HEK293 (cell line): ENCODE data around the gene SERTAD3.
"Not testable (repeated sequence)": the region's sequence is repeated elsewhere in the genome, so short reads cannot be mapped to it uniquely, and the experiment has no call there.

Experiments used
- CTCF ChIA-PET: fragments of 350-600 bp; formaldehyde crosslinking; extraction: SDS; loops from one replicate; lab custom pipeline; 2021; ENCODE audit warnings: antibody characterized with exemption; lab: Yijun Ruan, JAX
- POLR2A ChIA-PET: fragments of 300-600 bp; formaldehyde crosslinking; extraction: SDS; loops from one replicate; lab custom pipeline; 2020; ENCODE audit warnings: antibody characterized with exemption, inconsistent platforms; lab: Yijun Ruan, JAX
- H3K27ac ChIP-seq: fragments of 200-500 bp; sonication (Bioruptor generic); 2 replicates; pipeline ENCODE4 v1.5.1; 2014; ENCODE audit warnings: low read depth, low read length, control low read depth, inconsistent platforms; ENCODE audit errors: extremely low read depth
- H3K36me3 ChIP-seq, 2 experiments: fragments of 200-500 bp in 1 of 2; sonication (Bioruptor generic) in 1 of 2; 1 replicate in 1 of 2; 2 replicates in 1 of 2; pipeline ENCODE4 v1.5.1; 2014 to 2017; ENCODE audit warnings: inconsistent platforms in 2 of 2, low read length in 2 of 2; ENCODE audit not compliant: control insufficient read depth in 2 of 2, insufficient read depth in 1 of 2
- H3K4me1 ChIP-seq: fragments of 200-500 bp; sonication (Bioruptor generic); 2 replicates; pipeline ENCODE4 v1.5.1; 2014; ENCODE audit warnings: mild to moderate bottlenecking, low read length, inconsistent platforms; ENCODE audit not compliant: control insufficient read depth, insufficient read depth
- H3K4me3 ChIP-seq: 2 replicates; pipeline ENCODE4 v1.5.1; 2011; ENCODE audit warnings: low read depth, mild to moderate bottlenecking, control low read depth, low read length, moderate library complexity
- H3K9me3 ChIP-seq: fragments of 200-500 bp; sonication (Bioruptor generic); 2 replicates; pipeline ENCODE4 v1.5.1; 2014; ENCODE audit warnings: low read depth, low read length, inconsistent platforms; ENCODE audit not compliant: control insufficient read depth, insufficient read depth
- BCL11B ChIP-seq: fragments of 450-650 bp; formaldehyde crosslinking; IDR thresholded peaks from 2 replicates; pipeline ENCODE4 v1.5.1; 2016; ENCODE audit warnings: low read depth, missing biosample characterization, missing genetic modification characterization
- GLI4 ChIP-seq: fragments of 450-650 bp; formaldehyde crosslinking; IDR thresholded peaks from 2 replicates; pipeline ENCODE4 v1.5.1; 2016; ENCODE audit warnings: missing biosample characterization, missing genetic modification characterization
- KLF16 ChIP-seq: fragments of 450-650 bp; formaldehyde crosslinking; IDR thresholded peaks from 2 replicates; pipeline ENCODE4 v1.5.1; 2017; ENCODE audit warnings: missing biosample characterization, missing genetic modification characterization
- OSR2 ChIP-seq: fragments of 450-650 bp; formaldehyde crosslinking; IDR thresholded peaks from 2 replicates; pipeline ENCODE4 v1.5.1; 2016; ENCODE audit warnings: missing biosample characterization, missing genetic modification characterization
- YY2 ChIP-seq: fragments of 450-650 bp; formaldehyde crosslinking; IDR thresholded peaks from 2 replicates; pipeline ENCODE4 v1.5.1; 2016; ENCODE audit warnings: missing biosample characterization, missing genetic modification characterization
- ZBTB7A ChIP-seq: fragments of 450-650 bp; formaldehyde crosslinking; IDR thresholded peaks from 2 replicates; pipeline ENCODE4 v1.5.1; 2016; ENCODE audit warnings: low read depth, missing biosample characterization, missing genetic modification characterization
- ZEB2 ChIP-seq: fragments of 450-650 bp; formaldehyde crosslinking; IDR thresholded peaks from 2 replicates; pipeline ENCODE4 v1.5.1; 2016; ENCODE audit warnings: missing biosample characterization, missing genetic modification characterization
- ZFHX2 ChIP-seq: fragments of 450-650 bp; formaldehyde crosslinking; conservative IDR thresholded peaks from 2 replicates; pipeline ENCODE4 v1.5.1; 2016; ENCODE audit warnings: missing biosample characterization, missing genetic modification characterization
- ZNF121 ChIP-seq: fragments of 450-650 bp; formaldehyde crosslinking; IDR thresholded peaks from 2 replicates; pipeline ENCODE4 v1.5.1; 2016; ENCODE audit warnings: missing biosample characterization, missing genetic modification characterization
- ZNF16 ChIP-seq: fragments of 450-650 bp; formaldehyde crosslinking; IDR thresholded peaks from 2 replicates; pipeline ENCODE4 v1.5.1; 2016; ENCODE audit warnings: low read depth, missing biosample characterization, missing genetic modification characterization
- ZNF169 ChIP-seq: fragments of 450-650 bp; formaldehyde crosslinking; IDR thresholded peaks from 2 replicates; pipeline ENCODE4 v1.5.1; 2016; ENCODE audit warnings: missing biosample characterization, missing genetic modification characterization
- ZNF221 ChIP-seq: fragments of 450-650 bp; formaldehyde crosslinking; IDR thresholded peaks from 2 replicates; pipeline ENCODE4 v1.5.1; 2017; ENCODE audit warnings: missing biosample characterization, missing genetic modification characterization, borderline replicate concordance
- ZNF248 ChIP-seq: fragments of 450-650 bp; formaldehyde crosslinking; IDR thresholded peaks from 2 replicates; pipeline ENCODE4 v1.5.1; 2017; ENCODE audit warnings: missing biosample characterization, missing genetic modification characterization
- ZNF391 ChIP-seq: fragments of 450-650 bp; formaldehyde crosslinking; IDR thresholded peaks from 2 replicates; pipeline ENCODE4 v1.5.1; 2016; ENCODE audit warnings: low read depth, missing biosample characterization, missing genetic modification characterization, borderline replicate concordance
- ZNF423 ChIP-seq: fragments of 450-650 bp; formaldehyde crosslinking; IDR thresholded peaks from 2 replicates; pipeline ENCODE4 v1.5.1; 2016; ENCODE audit warnings: missing biosample characterization, missing genetic modification characterization
- ZNF600 ChIP-seq: fragments of 450-650 bp; formaldehyde crosslinking; IDR thresholded peaks from 2 replicates; pipeline ENCODE4 v1.5.1; 2016; ENCODE audit warnings: missing biosample characterization, missing genetic modification characterization
- ZNF610 ChIP-seq: fragments of 450-650 bp; formaldehyde crosslinking; IDR thresholded peaks from 2 replicates; pipeline ENCODE4 v1.5.1; 2016; ENCODE audit warnings: missing biosample characterization, missing genetic modification characterization, borderline replicate concordance
- ZNF76 ChIP-seq: fragments of 450-650 bp; formaldehyde crosslinking; IDR thresholded peaks from 2 replicates; pipeline ENCODE4; 2016; ENCODE audit warnings: low read depth, missing biosample characterization, missing genetic modification characterization, borderline replicate concordance
- ZNF837 ChIP-seq: fragments of 450-650 bp; formaldehyde crosslinking; IDR thresholded peaks from 2 replicates; pipeline ENCODE4 v1.5.1; 2016; ENCODE audit warnings: missing biosample characterization, missing genetic modification characterization
- ZNF843 ChIP-seq: fragments of 450-650 bp; formaldehyde crosslinking; IDR thresholded peaks from 2 replicates; pipeline ENCODE4 v1.5.1; 2016; ENCODE audit warnings: missing biosample characterization, missing genetic modification characterization
- TF ChIP-seq, protein P1 (sequence below): fragments of 450-650 bp; formaldehyde crosslinking; IDR thresholded peaks from 2 replicates; pipeline ENCODE4 v1.5.1; 2016; ENCODE audit warnings: missing biosample characterization, missing genetic modification characterization
- TF ChIP-seq, protein P2 (sequence below): fragments of 450-650 bp; formaldehyde crosslinking; IDR thresholded peaks from 2 replicates; pipeline ENCODE4 v1.5.1; 2016; ENCODE audit warnings: missing biosample characterization, missing genetic modification characterization
- TF ChIP-seq, protein P3 (sequence below): fragments of 450-650 bp; formaldehyde crosslinking; IDR thresholded peaks from 2 replicates; pipeline ENCODE4 v1.5.1; 2016; ENCODE audit warnings: missing biosample characterization, missing genetic modification characterization

SERTAD3 gene

DNA sequence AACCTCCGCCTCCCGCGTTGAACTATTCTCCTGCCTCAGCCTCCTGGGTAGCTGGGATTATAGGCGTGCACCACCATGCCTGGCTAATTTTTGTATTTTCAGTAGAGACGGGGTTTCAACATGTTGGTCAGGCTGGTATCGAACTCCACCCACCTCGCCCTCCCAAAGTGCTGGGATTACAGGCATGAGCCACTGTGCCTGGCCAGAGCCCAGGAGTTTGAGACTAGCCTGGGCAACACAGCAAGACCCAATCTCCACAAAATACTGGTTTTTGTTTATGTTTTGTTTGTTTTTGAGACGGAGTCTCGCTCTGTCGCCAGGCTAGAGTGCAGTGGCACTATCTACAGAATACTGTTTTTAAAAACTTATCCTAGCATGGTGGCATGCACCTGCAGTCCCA lies 13.9 kb downstream of the SERTAD3 start:
- H3K4me1 ChIP-seq, result peaks cover 19% of the 10 kb centered on the region
- H3K27ac ChIP-seq, result not testable (repeated sequence)
- TF ChIP-seq ZNF121 (tag by site-specific recombination), result peak; percentile 97
- TF ChIP-seq, all 188 proteins: peak for 1; not testable (repeated sequence) for 187
- H3K4me3 ChIP-seq, H3K9me3 ChIP-seq, H3K36me3 ChIP-seq: not testable (repeated sequence)
- ChIA-PET POLR2A (interaction anchor here (0.7 to 17.1 kb wide), 5 partner anchors 6 to 80 kb away, joined by 4 to 428 read pairs (median 9); partner anchors contain the start of genes BLVRB, SERTAD1 and SERTAD3), CTCF (interaction anchor here (0.6 to 2.1 kb wide), 5 partner anchors 10 to 22 kb away, joined by 3 to 13 read pairs (median 4); no protein-coding TSS in a partner anchor)

DNA sequence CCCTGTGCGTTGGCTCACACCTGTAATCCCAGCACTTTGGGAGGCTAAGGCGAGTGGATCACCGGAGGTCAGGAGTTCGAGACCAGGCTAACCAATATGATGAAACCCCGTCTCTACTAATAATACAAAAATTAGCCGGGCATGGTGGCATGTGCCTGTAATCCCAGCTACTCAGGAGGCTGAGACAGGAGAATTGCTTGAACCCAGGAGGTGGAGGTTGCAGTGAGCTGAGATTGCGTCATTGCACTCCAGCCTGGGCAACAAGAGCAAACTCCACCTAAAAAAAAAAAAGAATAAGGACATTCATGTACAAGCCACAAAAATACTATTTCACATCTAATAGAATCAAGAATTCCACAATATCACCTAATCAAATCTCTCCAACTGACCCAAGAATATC lies 15.9 kb downstream of the SERTAD3 start:
- H3K9me3 ChIP-seq, H3K36me3 ChIP-seq, H3K27ac ChIP-seq, H3K4me3 ChIP-seq: not testable (repeated sequence)
- POLR2A ChIA-PET, result interaction anchor here (0.6 to 9.2 kb wide), 3 partner anchors 11 to 88 kb away, joined by 9 to 428 read pairs (median 74); partner anchors contain the start of genes BLVRB, SERTAD3 and SPTBN4
- CTCF ChIA-PET, result interaction anchor here (0.7 to 3.1 kb wide), 5 partner anchors 12 to 365 kb away, joined by 3 to 26 read pairs (median 4); partner anchors contain the start of genes BLVRB and SERTAD3
- H3K4me1 ChIP-seq, result peaks cover 21% of the 10 kb centered on the region

DNA sequence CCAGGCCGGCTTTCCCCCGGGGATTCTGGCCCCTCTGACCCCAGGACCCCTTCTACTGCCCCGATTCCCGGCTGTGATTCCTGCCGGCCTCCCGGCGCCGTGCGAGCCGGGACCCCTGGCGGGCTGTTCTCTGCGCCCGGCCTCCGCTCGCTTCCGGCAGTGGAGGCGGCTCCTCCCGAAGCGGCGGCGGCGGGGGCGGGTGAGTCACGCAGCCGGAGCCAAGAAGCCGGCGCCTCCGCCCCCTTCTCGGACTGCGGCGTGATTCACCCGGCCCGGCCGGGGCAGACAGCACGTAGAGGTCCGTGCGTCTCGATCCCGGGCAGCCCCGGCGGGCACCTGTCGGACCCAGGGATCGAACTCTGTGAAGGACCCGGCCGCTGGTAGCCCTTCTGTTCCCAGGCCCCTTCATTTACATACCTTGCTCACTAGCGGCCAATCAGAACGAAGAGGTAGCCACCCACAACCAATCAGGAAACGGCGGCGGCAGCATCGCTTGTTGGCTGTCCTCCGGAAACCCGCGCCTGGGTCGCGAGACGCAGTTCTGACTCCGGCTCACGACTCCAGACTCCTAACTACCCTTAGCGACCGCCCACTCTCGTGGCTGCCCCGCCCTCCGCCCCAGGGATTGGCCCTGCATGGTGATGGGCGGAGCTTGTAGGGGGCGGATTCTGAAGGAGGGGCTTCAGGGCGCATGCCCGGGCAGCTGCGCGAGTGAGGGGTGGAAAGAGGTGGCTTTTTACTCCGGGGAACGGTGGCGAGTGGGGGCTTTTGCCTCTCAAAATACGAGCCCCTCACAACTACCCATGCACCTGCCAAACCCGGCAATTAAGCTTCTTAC lies 18.5 kb downstream of the SERTAD3 start, which contains the start of gene SERTAD1:
Gene SERTAD1 (minus strand): TSS at position 543 of the 838 bp plus-strand sequence. CDS start 2,446 bp downstream, outside the sequence.
- Histone ChIP-seq H3K27ac (peak within 1 kb of the TSS; percentile 97), H3K4me3 (peak within 1 kb of the TSS; percentile 67), H3K4me1 (peaks cover 19% of the 10 kb centered on the region), H3K36me3 (peaks cover 13 to 15% of the 10 kb centered on the region in 2 experiments), H3K9me3 (no peaks in the 10 kb centered on the region)
- CTCF ChIA-PET, result interaction anchor here (0.6 to 3.2 kb wide), 34 partner anchors 8 to 286 kb away, joined by 3 to 26 read pairs (median 5); partner anchors contain the start of genes BLVRB, LTBP4, PRX and SERTAD3
- POLR2A ChIA-PET, result interaction anchor here (0.5 to 9.2 kb wide), 58 partner anchors 12 to 1539 kb away, joined by 3 to 428 read pairs (median 4); partner anchors contain the start of genes AKT2, BLVRB, C19orf47 and DYRK1B
- peak; percentile 90; the same call in 1 of the 2 replicates for TF ChIP-seq ZNF423
- TF ChIP-seq ZNF16 (tag by site-specific recombination), result no peak
- peak; percentile 99 for TF ChIP-seq ZFHX2 (tag by site-specific recombination)
- TF ChIP-seq ZNF391 (tag by site-specific recombination), result peak; percentile 90
- peak; percentile 67 for TF ChIP-seq YY2 (tag by site-specific recombination)
- TF ChIP-seq, protein P1, sequence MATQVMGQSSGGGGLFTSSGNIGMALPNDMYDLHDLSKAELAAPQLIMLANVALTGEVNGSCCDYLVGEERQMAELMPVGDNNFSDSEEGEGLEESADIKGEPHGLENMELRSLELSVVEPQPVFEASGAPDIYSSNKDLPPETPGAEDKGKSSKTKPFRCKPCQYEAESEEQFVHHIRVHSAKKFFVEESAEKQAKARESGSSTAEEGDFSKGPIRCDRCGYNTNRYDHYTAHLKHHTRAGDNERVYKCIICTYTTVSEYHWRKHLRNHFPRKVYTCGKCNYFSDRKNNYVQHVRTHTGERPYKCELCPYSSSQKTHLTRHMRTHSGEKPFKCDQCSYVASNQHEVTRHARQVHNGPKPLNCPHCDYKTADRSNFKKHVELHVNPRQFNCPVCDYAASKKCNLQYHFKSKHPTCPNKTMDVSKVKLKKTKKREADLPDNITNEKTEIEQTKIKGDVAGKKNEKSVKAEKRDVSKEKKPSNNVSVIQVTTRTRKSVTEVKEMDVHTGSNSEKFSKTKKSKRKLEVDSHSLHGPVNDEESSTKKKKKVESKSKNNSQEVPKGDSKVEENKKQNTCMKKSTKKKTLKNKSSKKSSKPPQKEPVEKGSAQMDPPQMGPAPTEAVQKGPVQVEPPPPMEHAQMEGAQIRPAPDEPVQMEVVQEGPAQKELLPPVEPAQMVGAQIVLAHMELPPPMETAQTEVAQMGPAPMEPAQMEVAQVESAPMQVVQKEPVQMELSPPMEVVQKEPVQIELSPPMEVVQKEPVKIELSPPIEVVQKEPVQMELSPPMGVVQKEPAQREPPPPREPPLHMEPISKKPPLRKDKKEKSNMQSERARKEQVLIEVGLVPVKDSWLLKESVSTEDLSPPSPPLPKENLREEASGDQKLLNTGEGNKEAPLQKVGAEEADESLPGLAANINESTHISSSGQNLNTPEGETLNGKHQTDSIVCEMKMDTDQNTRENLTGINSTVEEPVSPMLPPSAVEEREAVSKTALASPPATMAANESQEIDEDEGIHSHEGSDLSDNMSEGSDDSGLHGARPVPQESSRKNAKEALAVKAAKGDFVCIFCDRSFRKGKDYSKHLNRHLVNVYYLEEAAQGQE (tag by site-specific recombination), result 0 out of 2 replicates have a peak, but pooled peaks have one; percentile 36
- 0 out of 2 replicates have a peak, but pooled peaks have one; percentile 59 for TF ChIP-seq ZNF610 (tag by site-specific recombination)
- TF ChIP-seq BCL11B (tag by site-specific recombination), result peak; percentile 96
- peak; percentile 95 for TF ChIP-seq ZNF837
- peak; percentile 77; the same call in 1 of the 2 replicates for TF ChIP-seq ZBTB7A (tag by site-specific recombination)
- TF ChIP-seq GLI4 (tag by site-specific recombination), result no peak
- TF ChIP-seq, protein P2, sequence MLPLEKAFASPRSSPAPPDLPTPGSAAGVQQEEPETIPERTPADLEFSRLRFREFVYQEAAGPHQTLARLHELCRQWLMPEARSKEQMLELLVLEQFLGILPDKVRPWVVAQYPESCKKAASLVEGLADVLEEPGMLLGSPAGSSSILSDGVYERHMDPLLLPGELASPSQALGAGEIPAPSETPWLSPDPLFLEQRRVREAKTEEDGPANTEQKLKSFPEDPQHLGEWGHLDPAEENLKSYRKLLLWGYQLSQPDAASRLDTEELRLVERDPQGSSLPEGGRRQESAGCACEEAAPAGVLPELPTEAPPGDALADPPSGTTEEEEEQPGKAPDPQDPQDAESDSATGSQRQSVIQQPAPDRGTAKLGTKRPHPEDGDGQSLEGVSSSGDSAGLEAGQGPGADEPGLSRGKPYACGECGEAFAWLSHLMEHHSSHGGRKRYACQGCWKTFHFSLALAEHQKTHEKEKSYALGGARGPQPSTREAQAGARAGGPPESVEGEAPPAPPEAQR (tag by site-specific recombination), result peak; percentile 42; the same call in 1 of the 2 replicates
- TF ChIP-seq KLF16, result peak; percentile 89
- peak; percentile 75; the same call in 1 of the 2 replicates for TF ChIP-seq ZNF169 (tag by site-specific recombination)
- TF ChIP-seq ZNF248 (tag by site-specific recombination), result no peak
- TF ChIP-seq ZEB2 (tag by site-specific recombination), result peak; percentile 85; the same call in 1 of the 2 replicates
- TF ChIP-seq ZNF843 (tag by site-specific recombination), result peak; percentile 64
- TF ChIP-seq ZNF76 (tag by site-specific recombination), result peak; percentile 9; the same call in 1 of the 2 replicates
- peak; percentile 67 for TF ChIP-seq OSR2 (tag by site-specific recombination)
- peak; percentile 98 for TF ChIP-seq ZNF600 (tag by site-specific recombination)
- 0 out of 2 replicates have a peak, but pooled peaks have one; percentile 38 for TF ChIP-seq ZNF221
- TF ChIP-seq, protein P3, sequence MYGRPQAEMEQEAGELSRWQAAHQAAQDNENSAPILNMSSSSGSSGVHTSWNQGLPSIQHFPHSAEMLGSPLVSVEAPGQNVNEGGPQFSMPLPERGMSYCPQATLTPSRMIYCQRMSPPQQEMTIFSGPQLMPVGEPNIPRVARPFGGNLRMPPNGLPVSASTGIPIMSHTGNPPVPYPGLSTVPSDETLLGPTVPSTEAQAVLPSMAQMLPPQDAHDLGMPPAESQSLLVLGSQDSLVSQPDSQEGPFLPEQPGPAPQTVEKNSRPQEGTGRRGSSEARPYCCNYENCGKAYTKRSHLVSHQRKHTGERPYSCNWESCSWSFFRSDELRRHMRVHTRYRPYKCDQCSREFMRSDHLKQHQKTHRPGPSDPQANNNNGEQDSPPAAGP (tag by site-specific recombination), result peak; percentile 86
